ENCODE data around the gene IL17C. TPM values are rescaled to one million over a fixed set of nuclear protein-coding genes. Genes with fewer than 3 reads are reported as not detected.

Gene IL17C
- total RNA-seq, 1 experiment from 2014 or later = 0.31 TPM

DNA sequence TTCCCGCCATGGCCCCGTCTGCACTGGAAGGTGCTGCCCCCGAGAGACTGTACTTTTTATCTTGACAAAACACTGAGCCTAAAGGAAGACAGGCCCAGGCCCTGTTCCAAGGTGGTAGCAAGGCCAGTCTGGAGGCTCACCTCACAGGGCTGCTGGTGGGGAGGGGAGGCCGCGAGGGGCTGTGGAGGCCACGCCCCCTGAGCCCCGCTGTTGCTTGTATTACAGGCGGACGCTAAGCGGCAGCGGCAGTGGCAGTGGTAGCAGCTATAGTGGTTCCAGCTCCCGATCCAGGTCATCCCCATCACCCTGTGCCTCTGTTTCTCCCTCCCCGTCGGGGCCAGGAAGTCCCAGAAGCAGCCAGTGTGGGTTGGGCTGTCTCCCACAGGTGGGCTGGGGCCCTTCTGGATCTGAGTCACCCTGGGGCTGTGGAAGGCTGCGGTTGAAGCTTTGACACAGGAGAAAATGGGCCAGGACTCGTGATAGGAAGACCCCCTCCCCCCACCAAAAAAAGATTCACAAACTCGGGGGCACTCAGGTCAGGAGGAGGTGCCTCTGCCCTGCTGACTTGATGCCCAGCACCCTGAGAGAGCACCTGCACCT, 13.3 kb upstream of the IL17C start:
- Histone ChIP-seq H4K91ac (ENCODE audit: insufficient read length, low read depth, low read length) (no peak overlapping the region), H3K4me1 (ENCODE audit: insufficient read depth, low read length) (no peaks in the 10 kb centered on the region), H3K27ac (ENCODE audit: insufficient read length, low read depth, low read length) (no peak overlapping the region), H2BK12ac (ENCODE audit: insufficient read length, low read depth, low read length) (no peak overlapping the region), H3K18ac (ENCODE audit: insufficient read length, low read depth, low read length) (no peak overlapping the region), H3K4ac (ENCODE audit: low read depth, low read length) (no peak overlapping the region), H3K79me2 (ENCODE audit: insufficient read depth, low read length) (no peaks in the 10 kb centered on the region), H3K23me2 (ENCODE audit: insufficient read length, low read depth, low read length, poor library complexity, severe bottlenecking) (no peaks in the 10 kb centered on the region), H3K14ac (ENCODE audit: insufficient read depth, low read length) (no peak overlapping the region), H2BK20ac (ENCODE audit: low read depth, low read length, poor library complexity, severe bottlenecking) (no peak overlapping the region), H2AK5ac (ENCODE audit: insufficient read length, low read length) (no peak overlapping the region), H2BK15ac (ENCODE audit: low read depth, low read length) (no peak overlapping the region), H2BK5ac (ENCODE audit: insufficient read length, low read length) (no peak overlapping the region), H3K79me1 (ENCODE audit: insufficient read depth, low read depth, low read length, poor library complexity, severe bottlenecking) (no peaks in the 10 kb centered on the region), H2AFZ (ENCODE audit: low read length) (no peak overlapping the region), H3T11ph (ENCODE audit: low read length) (no peak overlapping the region), H3K23ac (ENCODE audit: insufficient read length, low read depth, low read length) (no peak overlapping the region), H3K9me3 (ENCODE audit: control insufficient read depth, low read depth, low read length) (no peaks in the 10 kb centered on the region), H2BK120ac (ENCODE audit: low read depth, low read length, poor library complexity, severe bottlenecking) (no peak overlapping the region), H3K27me3 (ENCODE audit: insufficient read depth, low read length) (no peaks in the 10 kb centered on the region), H3K9ac (ENCODE audit: extremely low read depth, insufficient read length, low read length) (no peak overlapping the region), H4K8ac (replicated peaks; ENCODE audit: insufficient read length, low read depth, low read length) (no peak overlapping the region), H4K20me1 (ENCODE audit: control insufficient read depth, insufficient read depth, insufficient read length) (no peaks in the 10 kb centered on the region), H3K4me2 (ENCODE audit: insufficient read depth, insufficient read length, low read length) (no peak overlapping the region), H4K5ac (ENCODE audit: insufficient read length, low read depth, low read length) (no peak overlapping the region), H3K56ac (ENCODE audit: insufficient read length, low read depth, low read length) (no peak overlapping the region)
- DNase-seq = no peak
- no CpG with 5 or more reads among the region's 17 CpGs for WGBS (ENCODE audit: extremely low coverage, insufficient read length, low lambda C conversion rate)
- Mint-ChIP-seq H3K4me1 (peaks cover 0 to 15% of the 10 kb centered on the region in 2 experiments; a peak in 2 of 4 replicates), H3K9me3 (no peaks in the 10 kb centered on the region; a peak in 1 of 5 replicates), H3K36me3 (ENCODE audit: insufficient read depth in 1 of 3, low read depth in 3 of 3) (peaks cover 22 to 73% (median 65%) of the 10 kb centered on the region in 3 experiments; a peak in 6 of 7 replicates), H3K4me3 (no peak overlapping the region), H3K27me3 (ENCODE audit: low read depth) (no peaks in the 10 kb centered on the region), H3K27ac (no peak overlapping the region)
- TF ChIP-seq, protein P1, sequence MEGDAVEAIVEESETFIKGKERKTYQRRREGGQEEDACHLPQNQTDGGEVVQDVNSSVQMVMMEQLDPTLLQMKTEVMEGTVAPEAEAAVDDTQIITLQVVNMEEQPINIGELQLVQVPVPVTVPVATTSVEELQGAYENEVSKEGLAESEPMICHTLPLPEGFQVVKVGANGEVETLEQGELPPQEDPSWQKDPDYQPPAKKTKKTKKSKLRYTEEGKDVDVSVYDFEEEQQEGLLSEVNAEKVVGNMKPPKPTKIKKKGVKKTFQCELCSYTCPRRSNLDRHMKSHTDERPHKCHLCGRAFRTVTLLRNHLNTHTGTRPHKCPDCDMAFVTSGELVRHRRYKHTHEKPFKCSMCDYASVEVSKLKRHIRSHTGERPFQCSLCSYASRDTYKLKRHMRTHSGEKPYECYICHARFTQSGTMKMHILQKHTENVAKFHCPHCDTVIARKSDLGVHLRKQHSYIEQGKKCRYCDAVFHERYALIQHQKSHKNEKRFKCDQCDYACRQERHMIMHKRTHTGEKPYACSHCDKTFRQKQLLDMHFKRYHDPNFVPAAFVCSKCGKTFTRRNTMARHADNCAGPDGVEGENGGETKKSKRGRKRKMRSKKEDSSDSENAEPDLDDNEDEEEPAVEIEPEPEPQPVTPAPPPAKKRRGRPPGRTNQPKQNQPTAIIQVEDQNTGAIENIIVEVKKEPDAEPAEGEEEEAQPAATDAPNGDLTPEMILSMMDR (conservative IDR thresholded peaks at IDR 0.05) = no peak

All from H9 (cell line).